K562 (cell line): ENCODE data around the gene NABP2. TPM values are rescaled to one million over a fixed set of nuclear protein-coding genes. Genes with fewer than 3 reads are reported as not detected.
A peak's percentile ranks its signal among the peaks of the same experiment; 100 is the strongest.

Source experiments
- ARID1B ChIP-seq: fragments of 450-650 bp; IDR thresholded peaks from 2 replicates; pipeline ENCODE4 v1.6.1; 2016; ENCODE audit warnings: antibody characterized with exemption, mild to moderate bottlenecking, inconsistent platforms
- BRD4 ChIP-seq: fragments of 200-600 bp; sonication (generic); IDR thresholded peaks from 2 replicates; pipeline ENCODE4 v1.6.1; 2017; ENCODE audit warnings: inconsistent platforms
- CBX1 ChIP-seq: sonication (generic); IDR thresholded peaks from 2 replicates; pipeline ENCODE4 v1.6.1; 2016; ENCODE audit warnings: antibody characterized with exemption, low read depth, mild to moderate bottlenecking
- CEBPG ChIP-seq, 3 experiments: fragments of 200-800 bp in 1 of 3; sonication (Bioruptor generic) in 1 of 3; sonication (generic) in 1 of 3; formaldehyde crosslinking in 1 of 3; IDR thresholded peaks in 2 of 3; conservative IDR thresholded peaks in 1 of 3; 2 replicates each; pipeline versions ENCODE4 v1.6.1 to v1.8.0; 2016 to 2022; ENCODE audit warnings: missing compliant biosample characterization in 2 of 3, missing genetic modification characterization in 2 of 3, mild to moderate bottlenecking in 1 of 3, missing genetic modification reagents in 1 of 3
- GABPB2 ChIP-seq: fragments of 250-450 bp; sonication (Bioruptor Pico); conservative IDR thresholded peaks from 2 replicates; pipeline ENCODE4 v1.5.1; 2021; ENCODE audit warnings: mild to moderate bottlenecking
- HDAC3 ChIP-seq: fragments of 450-650 bp; IDR thresholded peaks from 2 replicates; pipeline ENCODE4 v1.6.1; 2018; ENCODE audit warnings: borderline replicate concordance, mild to moderate bottlenecking, moderate library complexity; ENCODE audit not compliant: partially characterized antibody
- HSF4 ChIP-seq: fragments of 250-450 bp; sonication (Bioruptor Pico); IDR thresholded peaks from 2 replicates; pipeline ENCODE4 v2.1.2; 2022; ENCODE audit warnings: mild to moderate bottlenecking, moderate library complexity, borderline replicate concordance
- KDM4B ChIP-seq, 2 experiments: fragments of 450-650 bp in 1 of 2; sonication (generic) in 1 of 2; IDR thresholded peaks; 2 replicates each; pipeline ENCODE4 v1.6.1; 2016 to 2017; ENCODE audit warnings: borderline replicate concordance in 2 of 2, antibody characterized with exemption in 1 of 2, low read depth in 1 of 2, mild to moderate bottlenecking in 1 of 2
- MBD2 ChIP-seq: sonication (generic); IDR thresholded peaks from 2 replicates; pipeline ENCODE4 v1.6.1; 2016; ENCODE audit warnings: low read depth, borderline replicate concordance
- NFXL1 ChIP-seq: fragments of 450-650 bp; formaldehyde crosslinking; IDR thresholded peaks from 2 replicates; pipeline ENCODE4 v1.4.0; 2021; ENCODE audit warnings: mild to moderate bottlenecking
- NR1H2 ChIP-seq: sonication (generic); formaldehyde crosslinking; IDR thresholded peaks from 2 replicates; pipeline ENCODE4 v1.4.0; 2020; ENCODE audit warnings: mild to moderate bottlenecking, missing genetic modification reagents
- NR3C1 ChIP-seq: sonication (generic); formaldehyde crosslinking; IDR thresholded peaks from 2 replicates; pipeline ENCODE4 v1.8.1; 2022; ENCODE audit warnings: missing genetic modification reagents
- ZNF584 ChIP-seq: fragments of 200-800 bp; sonication (Bioruptor generic); IDR thresholded peaks from 2 replicates; pipeline ENCODE4 v1.6.1; 2016; ENCODE audit warnings: low read depth, mild to moderate bottlenecking, missing genetic modification characterization, missing compliant biosample characterization
- polyA plus RNA-seq, 8 experiments: library from polyadenylated mRNA; depleted of rRNA in 4 of 8; stranded (reverse) in 5 of 8; unstranded in 3 of 8; fragments of >200 nt; fragmentation: Nextera tagmentation in 2 of 8; fragmentation: Illumina TruSeq in 1 of 8; extraction: Ambion mirVana in 2 of 8; extraction: Trizol in 1 of 8; gene quantifications; 2 replicates each; pipeline versions ENCODE4 v1.2.1 to v1.2.3, GENCODE V29; 2011 to 2014; ENCODE audit warnings: inconsistent platforms in 1 of 8, missing spikeins in 1 of 8
- total RNA-seq, 7 experiments: library from RNA; depleted of rRNA in 6 of 7; stranded (reverse); fragments of >200 nt in 6 of 7; fragmentation: Illumina TruSeq in 2 of 7; extraction: Trizol in 2 of 7; gene quantifications; 2 replicates each; pipeline versions ENCODE4 v1.2.1 to v1.2.3, GENCODE V29; 2011 to 2021; ENCODE audit warnings: low replicate concordance in 1 of 7
- TF ChIP-seq, protein P1 (sequence below): fragments of 250-450 bp; sonication (Bioruptor Pico); IDR thresholded peaks from 2 replicates; pipeline ENCODE4 v1.5.0; 2021; ENCODE audit warnings: mild to moderate bottlenecking, borderline replicate concordance
- TF ChIP-seq, protein P2 (sequence below): sonication (generic); IDR thresholded peaks from 2 replicates; pipeline ENCODE4 v1.6.1; 2016
- TF ChIP-seq, protein P3 (sequence below): fragments of 450-650 bp; IDR thresholded peaks from 2 replicates; pipeline ENCODE4 v1.6.1; 2018; ENCODE audit not compliant: partially characterized antibody
- TF ChIP-seq, protein P4 (sequence below): sonication (generic); formaldehyde crosslinking; IDR thresholded peaks from 2 replicates; pipeline ENCODE4 v1.8.0; 2022; ENCODE audit warnings: missing genetic modification reagents, mild to moderate bottlenecking, borderline replicate concordance

NABP2 gene
- total and polyA plus RNA-seq, 9 of the 15 experiments (the other 6 are each of a cell fraction or from before 2014, with no cell fraction given), result 11.3 to 60.6 (median 43.5) TPM

DNA sequence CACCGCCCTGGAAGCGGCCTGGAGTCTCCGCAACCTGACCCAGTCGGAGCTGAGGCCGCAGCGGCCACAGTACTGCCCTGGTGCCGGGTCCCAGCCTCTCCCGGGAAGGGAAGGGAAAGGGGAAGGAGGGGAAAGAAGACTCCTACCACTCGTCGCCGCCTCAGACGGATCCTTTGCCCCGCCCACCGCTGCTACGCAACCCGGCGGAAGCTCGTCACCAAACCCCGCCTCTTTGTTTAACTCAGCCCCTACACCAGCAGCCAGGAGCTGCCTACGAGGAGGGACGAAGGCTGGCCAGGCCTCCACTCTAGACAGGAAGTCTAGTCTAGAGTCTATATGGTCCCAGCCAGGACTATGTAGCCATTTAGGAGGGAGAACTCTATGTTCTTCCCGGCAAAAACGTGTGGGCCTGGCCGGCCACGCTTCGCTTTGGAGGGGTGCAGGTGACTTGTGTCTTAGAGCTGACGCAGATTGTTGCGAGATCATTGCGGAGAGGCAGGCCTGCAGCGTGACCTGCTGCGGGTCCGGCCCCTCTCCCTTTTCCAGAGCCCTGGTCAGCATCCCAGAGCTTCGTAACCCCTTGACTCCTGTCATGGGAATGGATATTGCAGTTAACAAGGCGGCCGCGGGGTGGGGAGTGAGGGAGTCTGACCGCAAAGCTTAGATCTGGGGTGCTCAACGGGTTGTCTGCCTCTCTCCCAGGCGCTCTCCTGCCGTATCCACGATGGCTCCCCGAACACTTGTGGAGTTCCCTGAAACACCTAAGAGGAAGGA lies 2.2 kb upstream of the NABP2 start, which contains the start of gene RNF41 (continued):
- TF ChIP-seq CBX1 (0 out of 2 replicates have a peak, but pooled peaks have one; percentile 25), KDM4B (IDR thresholded peaks at IDR 0.05; ENCODE audit: borderline replicate concordance in 2 of 2, low read depth in 1 of 2) (no peak; a peak in 1 of 4 replicates), HDAC3 (no peak), NR1H2 (CRISPR knock-in tag) (no peak), NR3C1 (CRISPR knock-in tag) (no peak), GABPB2 (CRISPR knock-in tag) (no peak), BRD4 (no peak), HSF4 (no peak), CEBPG (CRISPR knock-in tag; IDR thresholded peaks at IDR 0.05) (peak; percentile 67), CEBPG (tag; conservative IDR thresholded peaks at IDR 0.05 in 1 of 2, IDR thresholded peaks at IDR 0.05 in 1 of 2) (peak in 1 of 2 experiments; percentile 60; a peak in 1 of 4 replicates), NFXL1 (CRISPR knock-in tag) (no peak), ARID1B (no peak; the same call in 1 of the 2 replicates), ZNF584 (CRISPR knock-in tag) (no peak), MBD2 (peak; percentile 29; the same call in 1 of the 2 replicates)
- TF ChIP-seq, protein P1, sequence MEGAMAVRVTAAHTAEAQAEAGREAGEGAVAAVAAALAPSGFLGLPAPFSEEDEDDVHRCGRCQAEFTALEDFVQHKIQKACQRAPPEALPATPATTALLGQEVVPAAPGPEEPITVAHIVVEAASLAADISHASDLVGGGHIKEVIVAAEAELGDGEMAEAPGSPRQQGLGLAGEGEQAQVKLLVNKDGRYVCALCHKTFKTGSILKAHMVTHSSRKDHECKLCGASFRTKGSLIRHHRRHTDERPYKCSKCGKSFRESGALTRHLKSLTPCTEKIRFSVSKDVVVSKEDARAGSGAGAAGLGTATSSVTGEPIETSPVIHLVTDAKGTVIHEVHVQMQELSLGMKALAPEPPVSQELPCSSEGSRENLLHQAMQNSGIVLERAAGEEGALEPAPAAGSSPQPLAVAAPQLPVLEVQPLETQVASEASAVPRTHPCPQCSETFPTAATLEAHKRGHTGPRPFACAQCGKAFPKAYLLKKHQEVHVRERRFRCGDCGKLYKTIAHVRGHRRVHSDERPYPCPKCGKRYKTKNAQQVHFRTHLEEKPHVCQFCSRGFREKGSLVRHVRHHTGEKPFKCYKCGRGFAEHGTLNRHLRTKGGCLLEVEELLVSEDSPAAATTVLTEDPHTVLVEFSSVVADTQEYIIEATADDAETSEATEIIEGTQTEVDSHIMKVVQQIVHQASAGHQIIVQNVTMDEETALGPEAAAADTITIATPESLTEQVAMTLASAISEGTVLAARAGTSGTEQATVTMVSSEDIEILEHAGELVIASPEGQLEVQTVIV (CRISPR knock-in tag), result no peak
- TF ChIP-seq, protein P2, sequence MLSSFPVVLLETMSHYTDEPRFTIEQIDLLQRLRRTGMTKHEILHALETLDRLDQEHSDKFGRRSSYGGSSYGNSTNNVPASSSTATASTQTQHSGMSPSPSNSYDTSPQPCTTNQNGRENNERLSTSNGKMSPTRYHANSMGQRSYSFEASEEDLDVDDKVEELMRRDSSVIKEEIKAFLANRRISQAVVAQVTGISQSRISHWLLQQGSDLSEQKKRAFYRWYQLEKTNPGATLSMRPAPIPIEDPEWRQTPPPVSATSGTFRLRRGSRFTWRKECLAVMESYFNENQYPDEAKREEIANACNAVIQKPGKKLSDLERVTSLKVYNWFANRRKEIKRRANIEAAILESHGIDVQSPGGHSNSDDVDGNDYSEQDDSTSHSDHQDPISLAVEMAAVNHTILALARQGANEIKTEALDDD, result peak; percentile 75; the same call in 1 of the 2 replicates
- TF ChIP-seq, protein P3, sequence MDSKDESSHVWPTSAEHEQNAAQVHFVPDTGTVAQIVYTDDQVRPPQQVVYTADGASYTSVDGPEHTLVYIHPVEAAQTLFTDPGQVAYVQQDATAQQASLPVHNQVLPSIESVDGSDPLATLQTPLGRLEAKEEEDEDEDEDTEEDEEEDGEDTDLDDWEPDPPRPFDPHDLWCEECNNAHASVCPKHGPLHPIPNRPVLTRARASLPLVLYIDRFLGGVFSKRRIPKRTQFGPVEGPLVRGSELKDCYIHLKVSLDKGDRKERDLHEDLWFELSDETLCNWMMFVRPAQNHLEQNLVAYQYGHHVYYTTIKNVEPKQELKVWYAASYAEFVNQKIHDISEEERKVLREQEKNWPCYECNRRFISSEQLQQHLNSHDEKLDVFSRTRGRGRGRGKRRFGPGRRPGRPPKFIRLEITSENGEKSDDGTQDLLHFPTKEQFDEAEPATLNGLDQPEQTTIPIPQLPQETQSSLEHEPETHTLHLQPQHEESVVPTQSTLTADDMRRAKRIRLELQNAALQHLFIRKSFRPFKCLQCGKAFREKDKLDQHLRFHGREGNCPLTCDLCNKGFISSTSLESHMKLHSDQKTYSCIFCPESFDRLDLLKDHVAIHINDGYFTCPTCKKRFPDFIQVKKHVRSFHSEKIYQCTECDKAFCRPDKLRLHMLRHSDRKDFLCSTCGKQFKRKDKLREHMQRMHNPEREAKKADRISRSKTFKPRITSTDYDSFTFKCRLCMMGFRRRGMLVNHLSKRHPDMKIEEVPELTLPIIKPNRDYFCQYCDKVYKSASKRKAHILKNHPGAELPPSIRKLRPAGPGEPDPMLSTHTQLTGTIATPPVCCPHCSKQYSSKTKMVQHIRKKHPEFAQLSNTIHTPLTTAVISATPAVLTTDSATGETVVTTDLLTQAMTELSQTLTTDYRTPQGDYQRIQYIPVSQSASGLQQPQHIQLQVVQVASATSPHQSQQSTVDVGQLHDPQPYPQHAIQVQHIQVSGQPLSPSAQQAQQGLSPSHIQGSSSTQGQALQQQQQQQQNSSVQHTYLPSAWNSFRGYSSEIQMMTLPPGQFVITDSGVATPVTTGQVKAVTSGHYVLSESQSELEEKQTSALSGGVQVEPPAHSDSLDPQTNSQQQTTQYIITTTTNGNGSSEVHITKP, result peak; percentile 84
- TF ChIP-seq, protein P4, sequence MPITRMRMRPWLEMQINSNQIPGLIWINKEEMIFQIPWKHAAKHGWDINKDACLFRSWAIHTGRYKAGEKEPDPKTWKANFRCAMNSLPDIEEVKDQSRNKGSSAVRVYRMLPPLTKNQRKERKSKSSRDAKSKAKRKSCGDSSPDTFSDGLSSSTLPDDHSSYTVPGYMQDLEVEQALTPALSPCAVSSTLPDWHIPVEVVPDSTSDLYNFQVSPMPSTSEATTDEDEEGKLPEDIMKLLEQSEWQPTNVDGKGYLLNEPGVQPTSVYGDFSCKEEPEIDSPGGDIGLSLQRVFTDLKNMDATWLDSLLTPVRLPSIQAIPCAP, result 0 out of 2 replicates have a peak, but pooled peaks have one; percentile 33
